ENCODE data around the gene NCS1. TPM values are rescaled to one million over a fixed set of nuclear protein-coding genes. Genes with fewer than 3 reads are reported as not detected.
"Not testable (repeated sequence)": the region's sequence is repeated elsewhere in the genome, so short reads cannot be mapped to it uniquely, and the experiment has no call there.

The NCS1 gene
- polyA plus RNA-seq, 3 donors: 26.1 to 31.0 (median 28.7) TPM

- no peak for DNase-seq (ENCODE audit: extremely low read depth in 1 of 11, low read depth in 9 of 11, low spot score in 4 of 11)
These were observed 93.4 kb downstream of the NCS1 start, which contains the start of gene HMCN2 for GRCh38 chr9:130265431-130266235. HMCN2 (plus strand) TSS chr9:130265760; CDS start chr9:130265879, 119 bp downstream.

DNA sequence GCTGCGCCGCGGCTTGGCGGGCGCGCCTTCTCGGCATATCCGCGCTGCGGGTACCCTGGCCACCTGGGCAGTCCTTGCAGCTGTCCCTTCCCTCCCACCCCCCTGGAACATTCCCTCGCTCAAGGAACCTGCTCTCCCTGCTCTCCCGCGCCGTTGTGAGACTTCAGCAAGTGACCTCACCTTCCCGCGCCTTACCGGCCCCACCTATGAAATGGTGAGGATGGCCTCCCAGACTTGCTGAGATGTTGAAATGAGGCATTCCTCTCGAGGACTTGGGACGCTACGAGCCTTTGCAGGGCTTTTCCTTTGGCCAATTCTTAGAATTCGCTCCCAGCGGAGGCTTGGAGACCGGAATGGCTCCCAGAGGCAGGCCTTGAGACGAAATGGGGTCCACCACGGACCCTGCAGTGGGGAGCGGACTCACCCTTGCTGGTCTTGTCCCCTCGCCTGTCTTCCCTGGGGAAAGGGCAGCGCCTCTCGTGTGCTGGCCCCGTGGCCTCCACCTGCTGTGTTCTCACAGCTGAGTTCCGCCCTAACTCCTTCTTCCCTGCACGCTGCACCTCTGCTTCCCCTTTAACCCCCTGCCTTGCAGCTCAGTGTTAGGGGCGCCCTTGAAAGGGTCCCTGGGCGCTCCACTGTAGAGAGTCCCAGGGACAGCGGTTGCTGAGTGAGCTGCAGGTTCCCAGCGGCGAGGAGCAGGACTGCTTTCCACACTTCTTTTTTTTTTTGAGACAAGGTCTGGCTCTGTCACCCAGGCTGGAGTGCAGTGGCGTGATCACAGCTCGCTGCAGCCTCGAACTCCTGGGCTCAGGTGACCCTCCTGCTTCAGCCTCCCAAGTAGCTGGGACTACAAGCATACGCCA lies 94.3 kb downstream of the NCS1 start:
- no peak for DNase-seq (ENCODE audit: extremely low read depth in 1 of 11, low read depth in 9 of 11, low spot score in 4 of 11)

DNA sequence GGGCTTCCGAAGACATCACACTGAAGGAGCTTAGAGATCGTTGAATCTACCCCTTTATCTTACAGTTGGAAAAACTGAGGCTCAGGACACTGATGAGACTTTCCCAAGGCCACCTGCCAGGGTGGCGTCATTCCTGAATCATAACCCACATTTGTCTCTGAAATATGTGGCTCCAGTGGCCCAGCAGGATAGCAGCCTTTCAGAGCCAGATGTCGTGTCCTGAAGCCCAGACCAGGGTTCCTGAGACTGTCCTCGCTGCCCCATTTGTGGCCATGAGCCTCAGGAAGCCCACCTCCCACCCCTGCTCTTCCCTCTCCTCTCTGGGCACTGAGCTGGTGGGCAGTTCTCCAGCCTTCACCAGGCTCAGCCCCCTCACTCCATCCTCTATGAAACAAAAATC lies 95.7 kb downstream of the NCS1 start:
- no peak for DNase-seq (ENCODE audit: extremely low read depth in 1 of 11, low read depth in 9 of 11, low spot score in 4 of 11)

DNA sequence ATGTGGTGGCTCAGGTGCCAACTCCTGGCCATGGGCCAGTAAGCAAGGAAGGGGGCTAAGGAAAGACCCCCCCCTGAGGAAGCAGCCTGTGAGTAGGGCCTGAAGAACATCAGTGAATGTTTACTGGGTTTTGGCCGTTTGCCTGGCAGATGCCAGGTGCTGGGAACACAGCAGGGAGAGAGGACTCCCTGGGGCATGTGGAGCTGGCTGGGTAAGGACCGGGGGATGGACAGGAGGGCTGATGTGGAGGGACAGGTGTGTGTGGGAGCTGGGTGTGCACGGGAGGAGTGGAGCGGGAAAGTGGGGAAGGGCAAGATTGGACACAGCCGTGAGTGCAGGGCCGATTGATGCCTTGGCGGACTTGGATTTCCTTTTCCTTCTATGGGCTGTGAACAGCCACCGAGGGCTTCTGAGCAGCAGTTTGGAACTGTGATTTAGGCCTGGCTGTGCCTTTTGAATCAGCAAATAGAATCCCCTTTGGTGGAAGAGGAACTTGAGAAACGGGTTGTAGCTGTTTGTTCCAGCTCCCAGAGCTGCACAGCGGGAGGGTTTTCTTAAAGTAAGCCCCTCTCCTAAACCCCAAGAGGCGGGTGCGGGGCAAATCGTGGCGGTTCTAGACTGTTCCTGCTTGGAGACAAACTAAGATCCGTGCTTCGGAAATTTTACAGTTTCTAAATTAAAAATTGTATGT lies 96.5 kb downstream of the NCS1 start:
- no peak for DNase-seq (ENCODE audit: extremely low read depth in 1 of 11, low read depth in 9 of 11, low spot score in 4 of 11)

DNA sequence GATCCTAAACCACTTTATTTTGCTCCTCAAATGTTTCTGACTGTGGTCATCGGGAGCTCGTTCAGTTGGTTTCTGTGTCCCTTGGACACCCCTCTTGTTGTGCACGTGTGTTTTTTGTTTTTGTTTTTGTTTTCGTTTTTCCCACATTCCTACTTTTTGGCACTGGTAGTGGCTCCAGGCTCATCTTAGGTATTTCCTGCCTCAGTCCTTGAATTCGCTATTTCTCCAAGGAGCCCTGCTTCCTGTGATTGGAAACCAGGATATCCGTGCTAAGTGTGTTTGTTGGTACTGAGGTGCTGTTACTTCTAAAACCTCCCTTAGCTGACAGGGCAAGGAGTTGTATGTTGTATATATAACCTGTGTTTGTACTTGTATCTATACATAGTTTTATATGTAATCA lies 99.3 kb downstream of the NCS1 start:
- no peak for DNase-seq (ENCODE audit: extremely low read depth in 1 of 11, low read depth in 9 of 11, low spot score in 4 of 11)

- DNase-seq (ENCODE audit: extremely low read depth in 1 of 11, low read depth in 9 of 11, low spot score in 4 of 11): no peak
These were observed 103.0 kb downstream of the NCS1 start for GRCh38 chr9:130275156-130275555.

- no peak for DNase-seq (ENCODE audit: extremely low read depth in 1 of 11, low read depth in 9 of 11, low spot score in 4 of 11)
These were observed 103.9 kb downstream of the NCS1 start for GRCh38 chr9:130276121-130276520.

- no peak for DNase-seq (ENCODE audit: extremely low read depth in 1 of 11, low read depth in 9 of 11, low spot score in 4 of 11)
These were observed 104.8 kb downstream of the NCS1 start for GRCh38 chr9:130276955-130277354.

GRCh38 chr9:130277525-130277924 lies 105.3 kb downstream of the NCS1 start:
- DNase-seq (ENCODE audit: extremely low read depth in 1 of 11, low read depth in 9 of 11, low spot score in 4 of 11): not testable (repeated sequence)

- no peak for DNase-seq (ENCODE audit: extremely low read depth in 1 of 11, low read depth in 9 of 11, low spot score in 4 of 11)
These were observed 111.5 kb downstream of the NCS1 start for GRCh38 chr9:130283539-130284248.

DNA sequence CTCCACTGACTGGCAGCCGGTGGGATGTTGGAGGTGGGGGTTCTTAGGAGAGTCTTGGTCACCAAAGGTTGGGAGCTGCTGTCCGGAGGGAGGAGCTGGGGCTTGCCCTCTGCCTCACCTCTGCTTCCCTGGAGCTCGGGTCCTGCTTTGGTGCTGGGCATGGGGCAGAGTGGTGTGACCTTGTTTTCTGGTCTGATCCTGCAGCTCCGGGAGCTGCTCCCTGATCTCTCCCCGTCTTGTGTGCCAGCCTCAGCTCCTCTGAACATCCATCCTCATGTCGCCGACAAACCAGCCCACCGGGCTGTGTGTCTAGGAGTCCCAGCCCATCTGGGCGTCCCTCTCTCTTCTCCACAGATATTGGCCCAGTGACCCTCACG lies 112.0 kb downstream of the NCS1 start:
- DNase-seq (ENCODE audit: extremely low read depth in 1 of 11, low read depth in 9 of 11, low spot score in 4 of 11): no peak

DNA sequence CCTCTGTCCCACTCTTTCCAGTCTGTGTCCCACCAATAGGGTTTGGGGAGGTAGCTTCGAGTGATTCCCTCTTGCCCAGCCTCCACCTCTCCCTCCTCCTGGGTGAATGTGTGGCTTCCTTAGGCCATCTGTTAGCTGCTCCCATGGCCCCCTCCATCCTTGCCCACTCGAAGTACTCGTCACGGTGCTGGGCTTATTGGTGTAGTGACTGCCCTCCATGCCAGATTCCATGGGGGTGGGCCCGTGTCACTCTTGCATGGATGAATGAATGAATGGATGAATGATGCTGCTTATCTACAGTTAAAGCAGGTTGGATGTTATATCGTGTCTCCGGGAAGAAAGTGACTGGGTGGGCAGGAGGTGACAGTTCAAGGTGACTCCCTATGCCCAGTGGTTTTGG lies 112.5 kb downstream of the NCS1 start:
- no peak for DNase-seq (ENCODE audit: extremely low read depth in 1 of 11, low read depth in 9 of 11, low spot score in 4 of 11)

DNA sequence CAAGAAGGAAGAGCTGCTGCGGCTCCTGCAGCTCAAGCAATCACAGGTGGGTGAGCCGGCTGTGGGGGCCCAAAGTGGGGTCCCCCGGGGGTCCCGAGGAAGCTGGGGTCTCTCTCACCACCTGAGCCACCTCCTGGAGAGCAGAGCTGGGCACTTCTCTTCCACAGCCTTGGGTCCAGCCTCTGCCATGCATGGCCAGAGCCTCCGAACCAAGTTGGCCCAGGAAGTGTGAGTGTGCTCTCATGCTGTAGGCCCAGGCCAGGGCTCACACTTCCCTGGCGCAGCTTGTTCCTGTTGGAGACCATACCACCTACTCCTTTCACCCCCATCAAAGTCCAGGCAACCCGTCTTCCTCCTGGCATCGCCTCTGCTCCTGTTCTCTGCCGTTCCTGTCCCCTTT lies 113.1 kb downstream of the NCS1 start:
- DNase-seq (ENCODE audit: extremely low read depth in 1 of 11, low read depth in 9 of 11, low spot score in 4 of 11): no peak

DNA sequence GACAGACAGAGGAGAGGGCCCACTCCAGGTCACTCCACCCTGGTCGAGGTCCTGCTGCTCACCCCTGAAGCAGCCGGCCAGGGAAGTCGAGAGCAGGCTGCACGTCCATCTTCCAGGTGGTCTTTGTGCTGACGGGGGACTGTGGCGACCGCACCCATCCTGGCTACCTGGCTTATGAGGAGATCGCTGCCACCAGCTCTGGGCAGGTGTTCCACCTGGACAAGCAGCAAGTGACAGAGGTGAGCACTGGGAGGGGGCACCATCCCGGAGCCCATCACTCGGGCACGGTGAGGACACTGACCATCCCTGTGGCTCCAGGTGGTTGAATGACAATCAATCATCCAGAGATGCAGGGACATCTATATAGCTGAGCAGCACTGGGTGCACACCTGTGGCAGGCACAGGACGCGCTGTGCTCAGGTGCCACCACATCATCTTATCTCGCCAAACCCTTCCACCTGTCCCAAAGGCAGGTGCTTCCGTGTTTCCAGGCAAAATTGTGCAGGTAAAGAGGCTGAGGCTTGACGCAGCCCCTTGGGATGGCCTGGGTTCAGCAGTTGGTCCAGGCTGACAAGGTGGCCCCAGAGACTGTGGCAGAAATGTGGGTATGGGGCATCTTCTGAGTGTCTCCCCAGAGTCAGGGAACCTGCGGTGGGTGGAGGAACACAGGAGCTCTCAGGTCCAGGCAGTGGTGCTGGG lies 114.0 kb downstream of the NCS1 start:
- no peak for DNase-seq (ENCODE audit: extremely low read depth in 1 of 11, low read depth in 9 of 11, low spot score in 4 of 11)

Other genes with a start within 250 kb of the NCS1 start
- 10 to 100 TPM; 48.3 to 48.7 (median 48.3) TPM for gene FNBP1, start 129.2 kb upstream of the NCS1 start, polyA plus RNA-seq (ENCODE audit: insufficient read length in 3 of 3)
- gene GPR107, start 118.5 kb upstream of the NCS1 start, polyA plus RNA-seq (ENCODE audit: insufficient read length in 3 of 3): 10 to 100 TPM; 56.1 to 57.8 (median 56.2) TPM
- 1 to 10 TPM in 2 of 3 donors, under 1 TPM in 1; 0.76 to 1.6 (median 1.3) TPM for gene HMCN2, start 93.4 kb downstream of the NCS1 start, polyA plus RNA-seq (ENCODE audit: insufficient read length in 3 of 3)

Data from renal cortex interstitium (tissue), 11 donors.